Activated CD8-positive, alpha-beta memory T cell treated with anti-CD3 and anti-CD28 coated beads for 48 hours (primary cell): ENCODE data around the gene EVL.
"Not testable (repeated sequence)": the region's sequence is repeated elsewhere in the genome, so short reads cannot be mapped to it uniquely, and the experiment has no call there.

Experiments
- DNase-seq, 3 experiments: peaks; one replicate each; pipeline ENCODE4 v3.0.0-alpha.2; 2020; ENCODE audit warnings: low read depth in 2 of 3, low spot score in 2 of 3

Gene EVL, protein sequence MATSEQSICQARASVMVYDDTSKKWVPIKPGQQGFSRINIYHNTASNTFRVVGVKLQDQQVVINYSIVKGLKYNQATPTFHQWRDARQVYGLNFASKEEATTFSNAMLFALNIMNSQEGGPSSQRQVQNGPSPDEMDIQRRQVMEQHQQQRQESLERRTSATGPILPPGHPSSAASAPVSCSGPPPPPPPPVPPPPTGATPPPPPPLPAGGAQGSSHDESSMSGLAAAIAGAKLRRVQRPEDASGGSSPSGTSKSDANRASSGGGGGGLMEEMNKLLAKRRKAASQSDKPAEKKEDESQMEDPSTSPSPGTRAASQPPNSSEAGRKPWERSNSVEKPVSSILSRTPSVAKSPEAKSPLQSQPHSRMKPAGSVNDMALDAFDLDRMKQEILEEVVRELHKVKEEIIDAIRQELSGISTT

DNA sequence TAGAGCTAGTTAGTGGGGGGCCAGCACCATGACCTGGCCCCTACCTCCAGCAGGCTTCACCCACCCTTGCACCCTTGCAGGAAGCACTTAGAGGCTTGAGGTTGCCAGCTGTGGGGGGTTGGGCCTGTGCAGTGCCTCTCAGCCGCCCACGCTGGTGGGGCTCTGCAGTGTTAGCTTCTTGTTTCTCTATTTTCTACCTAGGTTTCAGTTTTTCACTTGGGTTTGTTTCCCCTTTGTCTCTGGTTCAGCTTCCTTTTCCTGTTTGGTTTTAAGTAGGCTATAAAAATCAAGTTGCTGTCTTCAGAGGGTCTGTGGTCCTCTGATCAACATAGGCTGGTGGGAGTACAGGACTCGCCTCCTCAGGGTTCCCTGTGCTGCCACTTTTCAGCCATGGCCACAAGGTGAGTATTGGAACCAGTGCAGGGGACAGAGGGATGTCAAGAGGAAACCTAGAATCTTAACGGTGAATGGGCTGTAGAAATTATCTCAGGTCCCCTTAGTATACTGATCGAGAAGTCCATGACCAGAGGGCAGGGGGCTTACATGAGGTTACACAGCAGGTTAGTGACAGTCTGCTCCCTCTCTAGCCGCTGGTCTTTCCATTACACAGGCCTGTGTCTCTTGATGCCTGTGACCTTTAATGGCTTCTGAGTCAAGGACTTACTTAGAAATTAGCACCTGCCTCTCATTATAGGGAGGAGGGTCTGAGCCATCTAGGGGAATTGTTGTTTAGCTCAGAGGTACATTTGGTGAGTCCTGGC, at the start of gene EVL:
TSS of gene EVL (plus strand) at position 312 of the 761 bp plus-strand sequence. CDS start at position 391, 79 bp downstream.
- DNase-seq = peak in 2 of 3 experiments; percentile 71

DNA sequence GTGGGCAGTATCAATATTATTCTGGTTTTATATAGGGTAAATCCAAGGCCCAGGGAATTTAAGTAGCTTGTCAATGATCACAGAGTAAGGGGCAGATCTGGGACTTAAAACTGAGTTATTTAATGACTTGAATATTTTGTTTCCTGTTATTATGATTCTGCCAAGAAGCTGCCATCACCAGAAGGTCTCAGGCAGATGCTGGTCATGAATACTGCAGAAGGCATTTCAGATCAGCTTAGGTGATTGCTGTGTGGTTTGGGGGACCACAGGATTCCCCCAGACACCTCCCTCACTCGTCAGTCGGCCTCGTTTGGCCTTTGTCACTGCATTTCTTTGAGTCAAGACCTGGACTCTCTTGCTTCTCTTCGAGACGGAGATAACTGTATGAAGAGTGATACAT, 47.7 kb upstream of the EVL start:
- DNase-seq = no peak

DNA sequence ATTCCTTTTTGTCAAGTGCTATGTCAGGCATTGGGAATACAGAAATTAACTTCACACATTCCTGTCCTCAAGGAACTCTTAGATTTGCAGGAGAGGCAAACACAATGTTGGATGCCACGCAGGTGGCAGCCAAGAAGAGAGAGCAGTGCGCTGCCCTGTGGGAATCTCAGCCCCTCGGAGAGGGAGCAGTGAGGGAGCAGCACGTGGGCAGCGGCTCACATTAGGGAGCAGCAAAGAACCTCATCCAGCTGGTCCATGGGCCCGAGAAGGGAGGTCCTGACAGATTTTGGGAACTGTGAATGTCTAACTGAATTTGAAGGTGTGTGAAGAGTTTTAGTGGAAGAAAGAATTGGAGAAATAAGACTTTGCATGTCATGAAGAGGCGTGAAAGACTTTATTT, 47.2 kb upstream of the EVL start:
- no peak for DNase-seq

- no peak for DNase-seq
Measured at GRCh38 chr14:100018482-100018881, 46.7 kb upstream of the EVL start.

GRCh38 chr14:100019156-100019744, 46.0 kb upstream of the EVL start:
- DNase-seq = no peak

DNA sequence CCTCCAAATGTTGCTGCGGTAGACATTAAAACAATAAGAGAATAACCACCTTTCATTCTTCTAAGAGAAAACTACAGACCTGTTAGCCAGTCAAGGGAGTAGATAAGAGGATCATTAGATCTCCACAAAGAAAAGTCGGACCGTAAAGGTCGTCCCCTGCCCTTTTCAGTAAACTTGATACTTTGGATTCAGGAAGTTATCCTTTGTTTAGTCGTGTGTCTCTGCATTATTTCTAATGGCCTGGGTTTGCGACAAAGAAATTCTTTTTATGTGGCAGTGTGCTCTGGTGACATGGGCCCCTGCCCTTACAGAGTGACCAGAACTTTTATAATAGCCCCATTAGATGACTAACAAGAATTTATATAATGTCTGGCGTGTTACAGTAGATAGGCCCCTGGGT, 44.6 kb upstream of the EVL start:
- no peak for DNase-seq

DNA sequence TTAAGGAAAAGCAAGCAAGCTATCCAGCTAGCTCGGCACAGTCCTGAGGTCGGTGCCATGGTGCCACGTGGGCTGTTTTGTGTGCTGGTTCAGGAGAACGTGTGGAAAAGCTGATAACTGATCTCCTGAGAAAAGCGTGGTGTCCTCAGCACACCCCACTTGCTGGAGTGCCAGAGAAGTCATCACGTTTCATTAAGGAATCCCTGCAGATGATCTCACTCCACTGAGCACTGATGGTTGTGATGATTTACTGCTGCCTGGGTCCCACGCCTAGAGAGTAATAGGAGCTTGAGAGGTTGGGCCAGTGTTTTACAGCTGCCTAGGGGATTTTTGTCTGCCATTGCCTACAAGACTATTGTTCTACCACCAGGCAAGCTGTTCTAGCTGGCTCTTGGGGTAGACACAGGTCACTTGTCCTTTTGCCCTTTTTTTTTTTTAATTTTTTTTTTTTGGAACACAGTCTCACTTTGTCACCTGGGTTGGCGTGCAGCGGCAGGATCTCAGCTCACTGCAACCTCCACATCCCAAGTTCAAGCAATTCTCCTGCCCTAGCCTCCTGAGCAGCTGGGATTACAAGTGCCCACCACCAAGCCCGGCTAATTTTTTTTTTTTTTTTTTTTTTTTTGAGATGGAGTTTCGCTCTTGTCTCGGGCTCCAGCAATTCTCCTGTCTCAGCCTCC, 42.3 kb upstream of the EVL start:
- no peak for DNase-seq

DNA sequence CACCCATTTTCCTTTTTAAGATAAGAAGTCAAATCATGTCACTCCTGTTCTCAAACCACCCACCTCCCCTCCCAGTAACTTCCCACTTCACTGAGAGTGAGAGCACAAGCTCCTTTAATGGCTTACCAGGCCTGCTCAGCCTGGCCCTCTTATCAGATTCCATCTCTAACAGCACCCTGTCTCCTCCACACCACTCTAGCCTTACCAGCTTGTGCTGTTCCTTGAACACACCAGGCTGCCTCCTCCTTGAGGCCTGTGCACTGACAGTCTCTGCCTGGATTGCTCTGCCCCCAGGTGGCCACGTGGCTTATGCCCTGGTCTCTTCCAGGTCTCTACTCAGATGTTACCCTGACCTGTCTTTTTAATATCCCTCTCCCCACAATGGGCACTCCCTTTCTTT, 40.1 kb upstream of the EVL start:
- no peak for DNase-seq

DNA sequence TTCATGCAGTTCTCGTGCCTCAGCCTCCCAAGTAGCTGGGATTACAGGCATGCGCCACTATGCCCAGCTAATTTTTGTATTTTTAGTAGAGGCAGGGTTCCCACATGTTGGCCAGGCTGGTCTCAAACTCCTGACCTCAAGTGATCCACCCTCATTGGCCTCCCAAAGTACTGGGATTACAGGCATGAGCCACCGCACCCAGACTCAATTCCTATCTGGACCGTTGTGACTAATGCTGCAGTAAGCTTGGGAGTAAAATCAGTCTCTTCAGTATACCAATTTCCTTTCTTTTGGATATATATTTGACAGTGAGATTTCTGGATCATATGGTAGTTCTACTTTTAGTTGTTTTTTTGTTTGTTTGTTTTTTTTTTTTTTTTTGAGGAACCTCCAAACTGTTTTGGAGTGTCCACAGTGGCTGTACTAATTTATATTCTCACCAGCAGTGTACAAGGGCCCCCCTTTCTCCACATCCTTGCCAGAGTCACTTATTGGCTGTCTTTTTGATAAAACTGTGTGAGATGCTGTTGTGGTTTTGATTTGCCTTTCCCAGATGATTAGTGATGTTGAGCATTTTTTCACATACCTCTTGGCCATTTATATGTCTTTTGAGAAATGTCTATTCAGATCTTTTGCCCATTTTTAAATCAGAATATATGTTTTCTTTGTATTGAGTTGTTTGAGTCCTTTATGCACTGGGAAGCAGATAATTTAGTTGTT, 37.3 kb upstream of the EVL start:
- no peak for DNase-seq

DNA sequence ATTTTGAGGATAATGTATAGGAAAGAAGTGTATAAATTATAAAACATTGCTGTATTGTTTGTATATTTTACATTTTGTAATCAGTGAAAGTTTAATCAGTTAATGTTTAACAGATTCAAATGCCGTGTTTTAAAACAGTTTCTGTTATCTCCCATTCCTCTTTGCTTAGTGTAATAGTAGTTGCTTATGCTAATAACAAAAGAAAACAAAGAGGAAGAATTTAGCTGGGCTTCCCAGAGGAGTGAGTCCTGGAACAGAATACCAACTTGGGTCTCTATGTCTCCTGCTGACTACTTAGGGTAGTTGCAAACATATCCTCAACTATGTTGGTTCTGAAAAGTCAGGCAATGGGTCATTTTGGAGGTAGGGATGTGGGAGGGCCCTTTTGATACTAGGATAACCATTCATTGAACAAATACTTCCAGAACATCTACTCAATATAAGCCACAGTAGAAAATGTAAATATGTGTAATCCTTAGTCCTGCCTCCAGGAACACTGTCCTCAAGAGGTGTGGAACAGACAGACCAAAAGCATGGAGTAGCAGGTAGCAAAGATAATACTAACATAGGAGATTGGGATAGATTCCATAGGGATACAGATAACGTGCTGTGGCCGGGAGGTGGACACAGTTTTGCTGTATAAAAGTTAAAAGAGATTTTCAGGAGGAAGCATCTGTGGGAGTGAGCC, 36.1 kb upstream of the EVL start:
- DNase-seq = no peak

DNA sequence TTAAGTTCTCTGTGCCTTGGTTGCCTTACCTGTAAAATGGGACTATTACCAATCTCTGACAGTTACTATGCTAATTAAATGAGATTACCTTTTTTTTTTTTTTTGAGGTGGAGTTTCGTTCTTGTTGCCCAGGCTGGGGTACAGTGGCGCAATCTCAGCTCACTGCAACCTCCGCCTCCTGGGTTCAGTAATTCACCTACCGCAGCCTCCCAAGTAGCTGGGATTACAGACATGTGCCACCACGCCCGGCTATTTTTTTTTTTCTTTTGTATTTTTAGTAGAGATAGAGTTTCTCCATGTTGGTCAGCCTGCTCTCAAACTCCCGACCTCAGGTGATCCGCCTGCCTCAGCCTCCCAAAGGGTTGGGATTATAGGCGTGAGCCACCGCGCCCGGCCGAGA, 35.2 kb upstream of the EVL start:
- not testable (repeated sequence) for DNase-seq

DNA sequence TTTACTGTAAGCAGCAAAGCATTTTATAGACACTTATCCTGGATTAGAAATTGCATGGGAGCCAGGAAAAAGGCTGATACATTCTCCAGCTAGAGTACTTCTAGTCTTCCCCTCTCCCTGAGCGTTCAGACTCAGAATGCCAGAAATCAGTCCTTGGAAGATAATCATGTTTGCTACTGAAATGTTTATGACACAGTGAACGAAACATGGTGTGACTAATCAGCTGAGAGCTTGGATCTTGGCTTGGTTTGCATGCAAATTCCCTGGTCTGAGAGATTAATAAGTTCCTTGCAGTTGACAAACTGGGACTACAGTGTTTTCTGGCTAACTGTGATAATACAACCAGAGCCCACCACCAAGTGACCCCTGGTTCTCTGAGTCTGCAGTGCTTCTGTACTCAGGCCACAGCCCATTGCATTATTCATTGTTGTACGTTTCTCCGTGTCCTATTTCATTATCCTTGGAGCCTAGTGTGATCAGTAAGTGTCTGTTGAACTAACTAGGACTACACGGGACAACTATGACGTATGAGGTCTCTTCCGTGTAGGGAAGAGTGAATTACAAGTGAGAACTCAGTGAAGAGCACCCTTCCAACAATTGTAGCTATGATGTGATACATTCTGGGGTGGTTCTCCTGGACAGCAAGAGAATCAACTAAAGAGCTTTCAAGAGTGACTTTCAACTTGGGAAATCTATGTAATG, 34.6 kb upstream of the EVL start:
- no peak for DNase-seq

- DNase-seq = no peak
Measured at GRCh38 chr14:100031506-100032281, 33.5 kb upstream of the EVL start.

GRCh38 chr14:100032738-100033137, 32.5 kb upstream of the EVL start:
- DNase-seq = no peak

DNA sequence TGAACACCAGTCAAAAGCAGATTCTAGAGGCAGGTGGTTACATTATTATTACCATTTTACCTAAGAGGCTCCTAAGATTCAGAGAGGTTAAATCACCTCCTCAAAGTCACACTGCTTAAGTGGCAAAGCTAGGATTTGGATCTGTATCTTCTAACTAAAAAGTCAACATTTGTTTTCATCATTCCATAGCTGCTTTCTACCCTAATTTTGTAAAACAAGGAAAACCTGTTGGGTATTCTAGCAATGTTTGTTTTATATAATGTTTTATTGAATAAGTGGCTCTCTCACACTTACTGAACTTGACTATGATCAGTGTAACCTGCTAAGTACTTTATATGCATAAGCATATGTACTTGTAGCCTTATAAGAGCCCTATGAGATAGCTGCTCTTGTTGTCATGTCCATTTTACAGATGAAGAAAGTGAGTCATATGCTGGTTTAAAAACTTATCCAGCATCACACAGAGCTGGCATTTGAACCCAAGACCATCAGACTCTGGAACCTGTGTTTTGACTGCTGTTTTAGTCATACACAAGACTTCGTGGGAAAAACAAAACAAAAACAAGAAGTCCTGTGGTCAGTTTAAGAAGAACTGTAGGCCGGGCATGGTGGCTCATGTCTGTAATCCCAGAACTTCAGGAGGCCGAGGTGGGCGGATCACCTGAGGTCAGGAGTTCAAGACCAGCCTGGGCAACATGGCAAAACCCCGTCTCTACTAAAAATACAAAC, 31.7 kb upstream of the EVL start:
- no peak for DNase-seq

DNA sequence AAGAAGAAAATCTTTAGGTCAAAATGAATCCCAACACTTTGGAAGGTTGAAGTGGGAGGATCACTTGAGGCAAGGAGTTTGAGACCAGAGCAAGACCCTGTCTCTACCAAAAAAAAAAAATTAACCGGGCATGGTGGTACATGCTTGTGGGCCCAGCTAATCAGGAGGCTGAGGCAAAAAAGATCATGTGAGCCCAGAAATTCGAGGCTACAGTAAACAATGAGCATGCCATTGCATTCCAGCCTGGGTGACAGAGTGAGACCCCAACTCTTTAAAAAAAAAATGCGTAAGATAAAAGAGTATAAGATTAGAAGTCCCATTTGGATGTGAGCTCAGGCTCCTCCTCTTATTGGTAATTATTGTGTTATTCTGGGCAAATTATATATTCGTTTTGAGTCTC, 30.8 kb upstream of the EVL start:
- no peak for DNase-seq

- no peak for DNase-seq
Measured at GRCh38 chr14:100034961-100035500, 30.2 kb upstream of the EVL start.

DNA sequence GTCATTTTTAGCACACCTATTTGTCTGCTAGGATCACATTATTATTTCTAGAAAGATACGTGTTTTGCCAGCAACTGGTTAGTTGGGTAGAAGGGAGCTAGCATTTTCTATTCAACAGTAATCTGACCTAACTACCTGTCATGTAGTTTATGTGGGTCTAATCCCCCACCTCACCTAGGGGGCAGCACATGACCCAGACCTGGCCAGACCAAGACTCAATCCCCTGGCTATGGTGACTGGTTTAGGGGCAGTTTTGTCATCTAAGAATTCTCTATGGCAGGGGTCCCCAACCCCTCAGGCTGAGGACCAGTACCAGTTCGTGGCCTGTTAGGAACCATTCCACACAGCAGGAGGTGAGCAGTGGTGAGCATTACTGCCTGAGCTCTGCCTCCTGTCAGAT, 29.5 kb upstream of the EVL start:
- no peak for DNase-seq
